Measurements from ENCODE around the gene MED26.

DNA sequence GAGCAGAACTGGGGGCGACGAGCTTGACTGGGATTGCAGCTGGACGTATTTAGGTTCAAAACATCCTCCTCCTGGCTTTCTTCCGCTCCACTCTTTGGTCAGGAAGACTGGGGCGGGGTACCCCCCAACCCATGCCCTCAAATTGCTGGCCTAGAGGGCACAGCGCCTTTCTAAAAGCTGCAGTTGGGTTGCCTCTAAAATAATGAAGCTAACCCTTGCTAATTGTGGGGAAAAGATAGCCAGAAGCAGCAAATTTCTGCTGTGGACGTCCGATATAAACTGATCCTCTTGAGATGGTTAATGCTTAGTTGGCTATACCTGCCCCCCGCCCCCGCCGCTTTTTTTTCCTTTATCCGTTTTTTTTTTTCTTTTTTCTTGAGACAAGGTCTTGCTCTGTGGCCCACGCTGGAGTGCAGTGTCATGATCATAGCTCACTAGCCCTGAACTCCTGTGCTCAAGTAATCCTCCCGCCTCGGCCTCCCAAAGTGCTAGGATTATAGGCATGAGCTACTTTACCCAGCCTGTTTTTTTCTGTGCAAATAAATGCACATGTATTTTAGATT is 85.0 kb downstream of the MED26 start:
- no peak for TF ChIP-seq POLR2A (IDR thresholded peaks at IDR 0.05)
- TF ChIP-seq, protein P1, sequence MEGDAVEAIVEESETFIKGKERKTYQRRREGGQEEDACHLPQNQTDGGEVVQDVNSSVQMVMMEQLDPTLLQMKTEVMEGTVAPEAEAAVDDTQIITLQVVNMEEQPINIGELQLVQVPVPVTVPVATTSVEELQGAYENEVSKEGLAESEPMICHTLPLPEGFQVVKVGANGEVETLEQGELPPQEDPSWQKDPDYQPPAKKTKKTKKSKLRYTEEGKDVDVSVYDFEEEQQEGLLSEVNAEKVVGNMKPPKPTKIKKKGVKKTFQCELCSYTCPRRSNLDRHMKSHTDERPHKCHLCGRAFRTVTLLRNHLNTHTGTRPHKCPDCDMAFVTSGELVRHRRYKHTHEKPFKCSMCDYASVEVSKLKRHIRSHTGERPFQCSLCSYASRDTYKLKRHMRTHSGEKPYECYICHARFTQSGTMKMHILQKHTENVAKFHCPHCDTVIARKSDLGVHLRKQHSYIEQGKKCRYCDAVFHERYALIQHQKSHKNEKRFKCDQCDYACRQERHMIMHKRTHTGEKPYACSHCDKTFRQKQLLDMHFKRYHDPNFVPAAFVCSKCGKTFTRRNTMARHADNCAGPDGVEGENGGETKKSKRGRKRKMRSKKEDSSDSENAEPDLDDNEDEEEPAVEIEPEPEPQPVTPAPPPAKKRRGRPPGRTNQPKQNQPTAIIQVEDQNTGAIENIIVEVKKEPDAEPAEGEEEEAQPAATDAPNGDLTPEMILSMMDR (IDR thresholded peaks at IDR 0.05) = no peak
